ENCODE results near the gene YEATS2. TPM values are rescaled to one million over a fixed set of nuclear protein-coding genes. Genes with fewer than 3 reads are reported as not detected.

Gene YEATS2
- polyA plus RNA-seq, 1 experiment, result 38.3 TPM

DNA sequence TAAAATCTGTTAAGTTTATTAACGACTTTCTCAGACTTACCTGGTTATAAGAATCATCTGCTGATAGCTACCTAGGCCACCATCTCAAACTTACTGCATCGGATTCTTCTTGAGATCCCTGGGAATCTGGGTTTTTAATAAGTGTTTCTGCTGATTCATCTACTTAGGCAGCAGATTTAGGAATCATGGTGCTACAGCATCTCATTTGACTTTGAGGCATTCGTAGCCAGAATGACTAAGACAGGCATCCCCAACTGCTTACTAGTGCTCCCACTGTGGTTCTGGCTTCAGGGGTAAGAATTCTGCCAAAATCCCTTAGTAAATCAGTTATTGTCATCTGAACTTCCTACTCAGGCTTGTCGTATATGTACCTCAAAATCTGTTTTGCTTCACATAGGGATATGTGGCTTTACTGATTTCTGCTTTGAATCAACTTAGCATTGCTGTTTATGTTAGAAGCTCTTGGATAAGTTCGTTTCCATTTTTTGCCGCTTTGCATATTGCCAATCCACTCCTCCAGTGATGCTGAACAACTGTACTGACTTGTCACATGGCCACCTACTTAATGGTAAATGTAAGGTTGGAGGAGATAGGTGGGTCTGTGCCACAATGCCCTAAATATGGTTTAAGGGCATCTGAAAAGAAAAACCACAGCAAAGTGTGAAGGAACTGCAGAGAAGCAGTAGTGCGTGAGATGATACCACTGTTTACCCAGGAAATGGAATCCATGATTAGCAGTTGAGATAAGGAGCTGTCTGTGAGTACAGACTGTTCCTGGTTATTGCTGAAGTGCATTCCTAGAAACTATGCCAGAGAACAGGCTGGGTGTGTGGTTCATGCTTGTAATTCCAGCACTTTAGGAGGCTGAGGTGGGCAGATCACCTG, 67.5 kb downstream of the YEATS2 start:
- H3K27ac ChIP-seq (ENCODE audit: low read depth, low read length), result peak overlapping the region; percentile 47
- peak; percentile 26 for DNase-seq (ENCODE audit: low read depth, low spot score)
- ChIA-PET CTCF (interaction anchor here (0.6 to 2.9 kb wide), 11 partner anchors 9 to 296 kb away, joined by 3 to 19 read pairs (median 6); no protein-coding TSS in a partner anchor), POLR2A (interaction anchor here (1.3 kb wide), 1 partner anchor 10 kb away, joined by 5 read pairs; no protein-coding TSS in a partner anchor)
- H3K27me3 ChIP-seq (ENCODE audit: control insufficient read depth, insufficient read depth, low read length), result no peaks in the 10 kb centered on the region
- H3K4me3 ChIP-seq (ENCODE audit: low read depth, low read length), result no peak overlapping the region
- TF ChIP-seq, protein P1, sequence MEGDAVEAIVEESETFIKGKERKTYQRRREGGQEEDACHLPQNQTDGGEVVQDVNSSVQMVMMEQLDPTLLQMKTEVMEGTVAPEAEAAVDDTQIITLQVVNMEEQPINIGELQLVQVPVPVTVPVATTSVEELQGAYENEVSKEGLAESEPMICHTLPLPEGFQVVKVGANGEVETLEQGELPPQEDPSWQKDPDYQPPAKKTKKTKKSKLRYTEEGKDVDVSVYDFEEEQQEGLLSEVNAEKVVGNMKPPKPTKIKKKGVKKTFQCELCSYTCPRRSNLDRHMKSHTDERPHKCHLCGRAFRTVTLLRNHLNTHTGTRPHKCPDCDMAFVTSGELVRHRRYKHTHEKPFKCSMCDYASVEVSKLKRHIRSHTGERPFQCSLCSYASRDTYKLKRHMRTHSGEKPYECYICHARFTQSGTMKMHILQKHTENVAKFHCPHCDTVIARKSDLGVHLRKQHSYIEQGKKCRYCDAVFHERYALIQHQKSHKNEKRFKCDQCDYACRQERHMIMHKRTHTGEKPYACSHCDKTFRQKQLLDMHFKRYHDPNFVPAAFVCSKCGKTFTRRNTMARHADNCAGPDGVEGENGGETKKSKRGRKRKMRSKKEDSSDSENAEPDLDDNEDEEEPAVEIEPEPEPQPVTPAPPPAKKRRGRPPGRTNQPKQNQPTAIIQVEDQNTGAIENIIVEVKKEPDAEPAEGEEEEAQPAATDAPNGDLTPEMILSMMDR (IDR thresholded peaks at IDR 0.05; ENCODE audit: low read depth, low read length), result no peak
- no peaks in the 10 kb centered on the region for H3K9me3 ChIP-seq (ENCODE audit: control insufficient read depth, insufficient read depth, low read length)

DNA sequence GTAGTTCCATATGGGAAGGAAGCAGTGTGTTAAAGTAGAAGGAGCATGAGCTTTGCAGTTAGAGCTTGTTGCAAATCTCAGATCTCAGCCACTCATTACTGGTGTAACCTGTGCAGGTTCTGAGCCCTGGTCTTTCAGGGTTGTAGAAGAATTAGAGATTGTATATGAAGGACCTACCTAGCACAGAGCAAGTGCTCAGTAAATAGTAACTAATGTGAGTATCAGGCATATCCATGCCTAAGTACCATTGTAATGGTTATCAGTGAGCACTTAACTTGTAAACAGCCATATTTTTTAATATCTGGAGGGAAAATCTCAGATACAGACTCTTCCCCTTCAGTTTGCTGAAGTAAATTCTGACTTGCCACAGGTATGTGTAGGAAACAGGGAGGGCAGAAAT, 68.5 kb downstream of the YEATS2 start:
- Histone ChIP-seq H3K4me3 (ENCODE audit: low read depth, low read length) (no peak overlapping the region), H3K27ac (ENCODE audit: low read depth, low read length) (no peak overlapping the region), H3K9me3 (ENCODE audit: control insufficient read depth, insufficient read depth, low read length) (no peaks in the 10 kb centered on the region), H3K27me3 (ENCODE audit: control insufficient read depth, insufficient read depth, low read length) (no peaks in the 10 kb centered on the region)
- ChIA-PET CTCF (interaction anchor here (0.9 to 2.9 kb wide), 8 partner anchors 8 to 297 kb away, joined by 3 to 19 read pairs (median 6); no protein-coding TSS in a partner anchor), POLR2A (no interaction called here)
- TF ChIP-seq, protein P1 (IDR thresholded peaks at IDR 0.05; ENCODE audit: low read depth, low read length), result no peak
- DNase-seq (ENCODE audit: low read depth, low spot score), result no peak

DNA sequence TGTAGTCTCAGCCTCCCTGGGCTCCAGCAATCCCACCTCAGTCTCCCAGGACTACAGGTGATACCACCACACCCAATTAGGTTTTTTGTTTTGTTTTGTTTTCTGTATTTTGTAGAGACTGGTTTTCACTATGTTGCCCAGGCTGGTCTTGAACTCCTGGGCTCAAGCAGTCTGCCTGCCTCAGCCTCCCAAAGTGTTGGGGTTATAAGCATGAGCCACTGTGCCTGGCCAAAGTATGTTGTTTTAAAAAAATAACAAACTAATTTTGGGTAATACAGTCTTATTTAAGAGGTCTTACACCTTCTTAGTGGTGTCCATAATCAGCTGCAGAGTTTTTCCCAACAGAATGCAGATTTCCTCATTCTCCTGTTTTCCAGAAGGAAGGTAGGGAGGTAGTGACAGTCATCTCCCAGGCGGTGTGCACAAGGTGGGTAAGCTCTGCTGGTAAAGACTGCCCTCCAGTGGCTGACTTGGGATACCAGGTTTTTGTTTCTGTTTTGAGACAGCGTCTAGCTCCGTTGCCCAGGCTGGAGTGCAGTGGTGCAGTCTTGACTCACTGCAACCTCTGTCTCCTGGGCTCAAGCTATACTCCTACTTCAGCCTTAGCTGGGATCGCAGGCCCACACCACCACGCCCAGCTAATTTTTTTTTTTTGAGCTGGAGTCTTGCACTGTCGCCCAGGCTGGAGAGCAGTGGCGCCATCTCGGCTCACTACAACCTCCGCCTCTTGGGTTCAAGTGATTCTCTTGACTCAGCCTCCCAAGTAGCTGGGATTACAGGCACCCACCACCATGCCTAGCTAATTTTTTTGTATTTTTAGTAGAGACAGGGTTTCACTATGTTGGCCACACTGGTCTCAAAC, 69.4 kb downstream of the YEATS2 start:
- DNase-seq (ENCODE audit: low read depth, low spot score), result no peak
- Histone ChIP-seq H3K27me3 (ENCODE audit: control insufficient read depth, insufficient read depth, low read length) (no peaks in the 10 kb centered on the region), H3K4me3 (ENCODE audit: low read depth, low read length) (no peak overlapping the region), H3K9me3 (ENCODE audit: control insufficient read depth, insufficient read depth, low read length) (no peaks in the 10 kb centered on the region), H3K27ac (ENCODE audit: low read depth, low read length) (no peak overlapping the region)
- POLR2A ChIA-PET, result no interaction called here
- TF ChIP-seq, protein P1 (IDR thresholded peaks at IDR 0.05; ENCODE audit: low read depth, low read length), result peak; percentile 85
- CTCF ChIA-PET, result interaction anchor here (0.6 to 2.9 kb wide), 38 partner anchors 9 to 878 kb away, joined by 3 to 19 read pairs (median 4); no protein-coding TSS in a partner anchor

DNA sequence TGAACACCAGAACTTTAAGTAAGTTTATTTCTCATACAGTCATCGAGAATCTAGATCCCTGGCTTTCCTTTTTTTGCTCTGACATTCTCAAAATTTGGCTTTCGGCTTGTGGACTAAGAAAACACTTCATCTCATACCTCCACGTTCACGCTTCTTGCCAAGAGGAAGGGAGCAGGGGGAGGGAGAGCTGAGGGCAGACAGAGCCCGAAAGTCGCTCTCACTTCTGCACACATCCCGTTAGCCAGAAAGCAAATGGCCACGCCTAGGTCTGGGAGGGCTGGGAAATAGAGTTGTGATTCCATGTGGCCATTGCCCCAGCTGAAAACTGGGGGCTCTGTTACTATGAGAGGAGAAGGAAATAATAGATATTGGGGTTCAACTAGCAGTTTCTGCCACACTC, 70.5 kb downstream of the YEATS2 start:
- Histone ChIP-seq H3K27ac (ENCODE audit: low read depth, low read length) (no peak overlapping the region), H3K9me3 (ENCODE audit: control insufficient read depth, insufficient read depth, low read length) (no peaks in the 10 kb centered on the region), H3K27me3 (ENCODE audit: control insufficient read depth, insufficient read depth, low read length) (no peaks in the 10 kb centered on the region), H3K4me3 (ENCODE audit: low read depth, low read length) (no peak overlapping the region)
- CTCF ChIA-PET, result interaction anchor here (2.0 kb wide), 1 partner anchor 14 kb away, joined by 13 read pairs; no protein-coding TSS in a partner anchor
- TF ChIP-seq, protein P1 (IDR thresholded peaks at IDR 0.05; ENCODE audit: low read depth, low read length), result no peak
- DNase-seq (ENCODE audit: low read depth, low spot score), result no peak
- POLR2A ChIA-PET, result no interaction called here

Data from AG04450 (cell line).